Esophagus squamous epithelium (tissue), 5 donors: ENCODE measurements around the gene STARD13. TPM values are rescaled to one million over a fixed set of nuclear protein-coding genes. Genes with fewer than 3 reads are reported as not detected.

ENCODE experiments used
- DNase-seq: peaks from one replicate; lab custom pipeline; 2025; lab: John Stamatoyannopoulos, UW
- H3K27ac ChIP-seq, 4 donors: fragments of 200-600 bp; sonication (generic); one replicate each; pipeline ENCODE4 v1.5.1; 2016 to 2019; ENCODE audit warnings: mild to moderate bottlenecking in 1 of 4
- H3K27me3 ChIP-seq, 4 donors: fragments of 200-600 bp; sonication (generic); 1 replicate in 3 of 4; 2 replicates in 1 of 4; pipeline versions ENCODE4 v1.5.1 to v1.6.0; 2017 to 2021; ENCODE audit warnings: antibody characterized with exemption in 1 of 4
- H3K36me3 ChIP-seq, 3 donors: fragments of 200-600 bp; sonication (generic); one replicate each; pipeline ENCODE4 v1.5.1; 2016 to 2019
- H3K4me1 ChIP-seq, 3 donors: fragments of 200-600 bp; sonication (generic); one replicate each; pipeline ENCODE4 v1.5.1; 2017 to 2019
- H3K4me3 ChIP-seq, 4 donors: fragments of 200-600 bp; sonication (generic); 1 replicate in 3 of 4; 2 replicates in 1 of 4; pipeline ENCODE4 v1.5.1; 2016 to 2019; ENCODE audit warnings: mild to moderate bottlenecking in 2 of 4, moderate library complexity in 1 of 4
- H3K9me3 ChIP-seq, 3 donors: fragments of 200-600 bp; sonication (generic); one replicate each; pipeline ENCODE4 v1.5.1; 2016 to 2019
- CTCF ChIP-seq, 6 experiments: fragments of 450-650 bp in 4 of 6; fragments of 200-600 bp in 2 of 6; sonication (generic) in 2 of 6; IDR thresholded peaks; one replicate each; pipeline ENCODE4 v1.5.1; 2016 to 2019; ENCODE audit warnings: antibody characterized with exemption in 6 of 6, mild to moderate bottlenecking in 4 of 6, moderate library complexity in 4 of 6
- POLR2A ChIP-seq, 4 donors: fragments of 450-650 bp; IDR thresholded peaks; one replicate each; pipeline ENCODE4 v1.6.1; 2017; ENCODE audit warnings: antibody characterized with exemption in 4 of 4, mild to moderate bottlenecking in 4 of 4, moderate library complexity in 3 of 4
- WGBS, 2 donors: methylation state at CpG; one replicate each; pipeline ENCODE4 v1.1.5; 2018; 5-methylcytosine and 5-hydroxymethylcytosine counted together
- intact Hi-C: fragments of 100-400 bp; cut with DNase I; formaldehyde crosslinking; loops from one replicate; pipeline ENCODE4 v1.15.0; 2022
- total RNA-seq, 4 donors: library from RNA; depleted of rRNA; stranded (reverse); fragments of >200 nt; gene quantifications; one replicate each; pipeline ENCODE4 v1.1.0, GENCODE V29; 2016
- donor health status: DM: yes; HTN: yes; CAD: no.

The STARD13 gene
- total RNA-seq, 4 donors from 2014 or later: 1.3 to 18.7 (median 4.4) TPM

- peak overlapping the region in 3 of 4 donors; percentile 78 to 83 (median 81) for H3K27ac ChIP-seq
- TF ChIP-seq CTCF (IDR thresholded peaks at IDR 0.05) (no peak), POLR2A (IDR thresholded peaks at IDR 0.05) (no peak)
- no peak for DNase-seq
- no peak overlapping the region for H3K4me3 ChIP-seq
- H3K9me3 ChIP-seq: no peaks in the 10 kb centered on the region
- WGBS, 2 donors: 73 to 74% methylated on average over 7 of the region's 7 CpGs
- intact Hi-C loops: no loop called here
- H3K36me3 ChIP-seq: no peaks in the 10 kb centered on the region
- H3K4me1 ChIP-seq: peaks cover 6 to 58% (median 35%) of the 10 kb centered on the region in 3 donors
- no peaks in the 10 kb centered on the region for H3K27me3 ChIP-seq
Observed at GRCh38 chr13:33257841-33258807, 27.4 kb downstream of the STARD13 start.

GRCh38 chr13:33256148-33256840 lies 29.3 kb downstream of the STARD13 start:
- DNase-seq: no peak
- TF ChIP-seq CTCF (IDR thresholded peaks at IDR 0.05) (no peak), POLR2A (IDR thresholded peaks at IDR 0.05) (no peak)
- Histone ChIP-seq H3K4me1 (peaks cover 0 to 52% (median 27%) of the 10 kb centered on the region in 3 donors), H3K9me3 (no peaks in the 10 kb centered on the region), H3K27me3 (no peaks in the 10 kb centered on the region), H3K4me3 (no peak overlapping the region), H3K36me3 (no peaks in the 10 kb centered on the region), H3K27ac (no peak overlapping the region)
- 75 to 78% methylated on average over 3 of the region's 3 CpGs for WGBS, 2 donors
- intact Hi-C loops: no loop called here

GRCh38 chr13:33252135-33252534 lies 33.4 kb downstream of the STARD13 start:
- Histone ChIP-seq H3K27ac (peak overlapping the region in 1 of 4 donors; percentile 26), H3K36me3 (no peaks in the 10 kb centered on the region), H3K4me1 (peaks cover 0 to 24% (median 8%) of the 10 kb centered on the region in 3 donors), H3K9me3 (no peaks in the 10 kb centered on the region), H3K4me3 (no peak overlapping the region), H3K27me3 (no peaks in the 10 kb centered on the region)
- DNase-seq: no peak
- intact Hi-C loops: no loop called here
- 79 to 84% methylated on average over 4 of the region's 4 CpGs for WGBS, 2 donors
- no peak for TF ChIP-seq CTCF (IDR thresholded peaks at IDR 0.05)

- 0% methylated on average over 2 of the region's 2 CpGs for WGBS, 2 donors
- intact Hi-C loops: no loop called here
- H3K4me1 ChIP-seq: peaks cover 0 to 22% (median 8%) of the 10 kb centered on the region in 3 donors
- TF ChIP-seq POLR2A (IDR thresholded peaks at IDR 0.05) (no peak), CTCF (IDR thresholded peaks at IDR 0.05) (no peak)
- no peaks in the 10 kb centered on the region for H3K36me3 ChIP-seq
- H3K27ac ChIP-seq: peak overlapping the region in 3 of 4 donors; percentile 26 to 73 (median 46)
- no peak for DNase-seq
- H3K27me3 ChIP-seq: no peaks in the 10 kb centered on the region
- H3K4me3 ChIP-seq: no peak overlapping the region
- H3K9me3 ChIP-seq: no peaks in the 10 kb centered on the region
Observed at GRCh38 chr13:33251131-33251661, 34.4 kb downstream of the STARD13 start.
